Gastrocnemius medialis (tissue), 4 donors: ENCODE results near the gene C1QTNF6.

Experiments
- POLR2A ChIP-seq, 2 donors: fragments of 450-650 bp; IDR thresholded peaks; one replicate each; pipeline ENCODE4 v1.6.1; 2017; ENCODE audit warnings: antibody characterized with exemption in 2 of 2, mild to moderate bottlenecking in 2 of 2, moderate library complexity in 2 of 2
- TF ChIP-seq, protein P1 (sequence below), 5 experiments: fragments of 450-650 bp in 3 of 5; fragments of 200-600 bp in 2 of 5; sonication (generic) in 2 of 5; IDR thresholded peaks in 4 of 5; conservative IDR thresholded peaks in 1 of 5; 1 replicate in 4 of 5; 2 replicates in 1 of 5; pipeline ENCODE4 v1.5.1; 2016 to 2019; ENCODE audit warnings: antibody characterized with exemption in 5 of 5, mild to moderate bottlenecking in 3 of 5, moderate library complexity in 3 of 5

DNA sequence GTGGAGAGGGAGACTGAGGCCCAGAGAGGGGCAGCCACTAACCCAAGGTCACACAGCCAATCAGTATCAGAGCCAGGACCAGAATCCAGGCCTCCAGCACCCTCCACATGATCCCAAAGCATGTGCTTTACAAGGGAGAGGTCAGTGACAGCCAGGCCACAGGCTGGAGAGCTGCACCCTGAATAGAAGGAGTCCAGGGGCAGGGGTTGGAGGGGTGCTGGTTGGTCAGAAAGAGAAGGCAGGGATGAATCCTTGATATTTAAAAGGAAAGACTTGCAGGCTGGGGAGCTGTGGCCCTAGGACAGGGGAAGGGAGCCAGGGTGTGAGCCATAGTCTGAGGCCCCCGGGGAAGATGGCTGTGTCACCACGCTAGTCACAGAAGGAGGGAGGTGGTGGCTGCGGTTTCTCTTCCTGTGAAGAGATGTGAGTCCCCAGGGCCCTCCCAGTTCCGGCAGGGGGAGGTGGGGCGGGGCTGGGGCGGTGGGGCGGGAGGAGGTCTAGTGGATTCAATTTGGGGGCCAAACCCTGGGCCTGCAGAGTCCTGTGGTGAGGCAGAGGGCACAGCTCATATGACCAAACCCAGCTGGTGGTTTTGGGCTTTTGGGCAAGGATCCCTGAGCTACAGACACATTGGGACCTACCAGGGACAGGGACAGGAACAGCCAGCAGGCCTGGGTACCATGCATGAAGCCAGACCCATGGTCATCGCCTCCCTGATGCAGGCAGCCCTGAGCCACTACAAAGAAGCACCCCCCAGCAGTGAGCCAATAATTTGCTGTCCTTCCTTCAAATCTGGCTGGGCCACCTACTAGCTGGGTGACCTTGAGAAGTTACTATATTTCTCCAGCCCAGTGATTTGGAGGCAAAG is 42.0 kb upstream of the C1QTNF6 start:
- TF ChIP-seq POLR2A (IDR thresholded peaks at IDR 0.05), result no peak
- TF ChIP-seq, protein P1, sequence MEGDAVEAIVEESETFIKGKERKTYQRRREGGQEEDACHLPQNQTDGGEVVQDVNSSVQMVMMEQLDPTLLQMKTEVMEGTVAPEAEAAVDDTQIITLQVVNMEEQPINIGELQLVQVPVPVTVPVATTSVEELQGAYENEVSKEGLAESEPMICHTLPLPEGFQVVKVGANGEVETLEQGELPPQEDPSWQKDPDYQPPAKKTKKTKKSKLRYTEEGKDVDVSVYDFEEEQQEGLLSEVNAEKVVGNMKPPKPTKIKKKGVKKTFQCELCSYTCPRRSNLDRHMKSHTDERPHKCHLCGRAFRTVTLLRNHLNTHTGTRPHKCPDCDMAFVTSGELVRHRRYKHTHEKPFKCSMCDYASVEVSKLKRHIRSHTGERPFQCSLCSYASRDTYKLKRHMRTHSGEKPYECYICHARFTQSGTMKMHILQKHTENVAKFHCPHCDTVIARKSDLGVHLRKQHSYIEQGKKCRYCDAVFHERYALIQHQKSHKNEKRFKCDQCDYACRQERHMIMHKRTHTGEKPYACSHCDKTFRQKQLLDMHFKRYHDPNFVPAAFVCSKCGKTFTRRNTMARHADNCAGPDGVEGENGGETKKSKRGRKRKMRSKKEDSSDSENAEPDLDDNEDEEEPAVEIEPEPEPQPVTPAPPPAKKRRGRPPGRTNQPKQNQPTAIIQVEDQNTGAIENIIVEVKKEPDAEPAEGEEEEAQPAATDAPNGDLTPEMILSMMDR (IDR thresholded peaks at IDR 0.05 in 4 of 5, conservative IDR thresholded peaks at IDR 0.05 in 1 of 5), result no peak
